ENCODE results near the gene ZNF26. TPM values are rescaled to one million over a fixed set of nuclear protein-coding genes. Genes with fewer than 3 reads are reported as not detected.

Gene ZNF26
- total RNA-seq, 2 experiments from 2014 or later = 15.7 to 22.2 TPM

GRCh38 chr12:132949936-132950837 lies 36.0 kb upstream of the ZNF26 start:
- intact Hi-C loops (cut with micrococcal nuclease; ENCODE audit: unreplicated experiment) = no loop called here
- H3K4me1 ChIP-seq (ENCODE audit: insufficient read depth, low read length, poor library complexity, severe bottlenecking) = peaks cover under 1% of the 10 kb centered on the region
- no peaks in the 10 kb centered on the region for H3K9me2 ChIP-seq (ENCODE audit: insufficient read depth, low read length)
- no peak overlapping the region for H3K27ac ChIP-seq (ENCODE audit: low read depth, low read length, poor library complexity, severe bottlenecking)
- H3K36me3 ChIP-seq (ENCODE audit: insufficient read depth, low read length) = peaks cover 10% of the 10 kb centered on the region; the same call in 1 of the 2 replicates
- no peak for TF ChIP-seq EZH2phosphoT487 (IDR thresholded peaks at IDR 0.05; ENCODE audit: borderline replicate concordance, low read depth, low read length)
- TF ChIP-seq, protein P1, sequence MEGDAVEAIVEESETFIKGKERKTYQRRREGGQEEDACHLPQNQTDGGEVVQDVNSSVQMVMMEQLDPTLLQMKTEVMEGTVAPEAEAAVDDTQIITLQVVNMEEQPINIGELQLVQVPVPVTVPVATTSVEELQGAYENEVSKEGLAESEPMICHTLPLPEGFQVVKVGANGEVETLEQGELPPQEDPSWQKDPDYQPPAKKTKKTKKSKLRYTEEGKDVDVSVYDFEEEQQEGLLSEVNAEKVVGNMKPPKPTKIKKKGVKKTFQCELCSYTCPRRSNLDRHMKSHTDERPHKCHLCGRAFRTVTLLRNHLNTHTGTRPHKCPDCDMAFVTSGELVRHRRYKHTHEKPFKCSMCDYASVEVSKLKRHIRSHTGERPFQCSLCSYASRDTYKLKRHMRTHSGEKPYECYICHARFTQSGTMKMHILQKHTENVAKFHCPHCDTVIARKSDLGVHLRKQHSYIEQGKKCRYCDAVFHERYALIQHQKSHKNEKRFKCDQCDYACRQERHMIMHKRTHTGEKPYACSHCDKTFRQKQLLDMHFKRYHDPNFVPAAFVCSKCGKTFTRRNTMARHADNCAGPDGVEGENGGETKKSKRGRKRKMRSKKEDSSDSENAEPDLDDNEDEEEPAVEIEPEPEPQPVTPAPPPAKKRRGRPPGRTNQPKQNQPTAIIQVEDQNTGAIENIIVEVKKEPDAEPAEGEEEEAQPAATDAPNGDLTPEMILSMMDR (conservative IDR thresholded peaks at IDR 0.05; ENCODE audit: low read length) = no peak
- H2AFZ ChIP-seq (ENCODE audit: low read length) = no peak overlapping the region
- no peak overlapping the region for H3K4me2 ChIP-seq (ENCODE audit: low read length)
- POLR2A ChIA-PET = interaction anchor here (0.8 kb wide), 1 partner anchor 133 kb away, joined by 3 read pairs; no protein-coding TSS in a partner anchor
- no TSS peak for BruUV-seq (replicated peaks)
- H4K20me1 ChIP-seq (ENCODE audit: insufficient read depth, low read length) = no peaks in the 10 kb centered on the region
- no peak overlapping the region for H3K4me3 ChIP-seq (ENCODE audit: low read depth, low read length, poor library complexity, severe bottlenecking)
- no peaks in the 10 kb centered on the region for H3K79me2 ChIP-seq (ENCODE audit: insufficient read depth, low read depth, low read length)
- CTCF ChIA-PET (ENCODE audit: unreplicated experiment) = no interaction called here
- DNase-seq (ENCODE audit: low spot score) = no peak
- H3K9me3 ChIP-seq (ENCODE audit: low read length) = peaks cover 30% of the 10 kb centered on the region; the same call in 1 of the 2 replicates

- no peak for DNase-seq (ENCODE audit: low spot score)
- peaks cover 30% of the 10 kb centered on the region; the same call in 1 of the 2 replicates for H3K9me3 ChIP-seq (ENCODE audit: low read length)
- BruUV-seq (replicated peaks) = no TSS peak
- CTCF ChIA-PET (ENCODE audit: unreplicated experiment) = no interaction called here
- H4K20me1 ChIP-seq (ENCODE audit: insufficient read depth, low read length) = no peaks in the 10 kb centered on the region
- no peak overlapping the region for H3K27ac ChIP-seq (ENCODE audit: low read depth, low read length, poor library complexity, severe bottlenecking)
- H3K79me2 ChIP-seq (ENCODE audit: insufficient read depth, low read depth, low read length) = no peaks in the 10 kb centered on the region
- POLR2A ChIA-PET = no interaction called here
- TF ChIP-seq, protein P1 (conservative IDR thresholded peaks at IDR 0.05; ENCODE audit: low read length) = no peak
- no peak for TF ChIP-seq EZH2phosphoT487 (IDR thresholded peaks at IDR 0.05; ENCODE audit: borderline replicate concordance, low read depth, low read length)
- peaks cover 5% of the 10 kb centered on the region; the same call in 1 of the 2 replicates for H3K36me3 ChIP-seq (ENCODE audit: insufficient read depth, low read length)
- H3K4me1 ChIP-seq (ENCODE audit: insufficient read depth, low read length, poor library complexity, severe bottlenecking) = peaks cover 5% of the 10 kb centered on the region
- no peaks in the 10 kb centered on the region for H3K9me2 ChIP-seq (ENCODE audit: insufficient read depth, low read length)
- no peak overlapping the region for H3K4me2 ChIP-seq (ENCODE audit: low read length)
- intact Hi-C loops (cut with micrococcal nuclease; ENCODE audit: unreplicated experiment) = no loop called here
- no peak overlapping the region for H3K4me3 ChIP-seq (ENCODE audit: low read depth, low read length, poor library complexity, severe bottlenecking)
- no peak overlapping the region for H2AFZ ChIP-seq (ENCODE audit: low read length)
Observed at GRCh38 chr12:132950844-132951535, 35.2 kb upstream of the ZNF26 start.
